KG1 (cell line): ENCODE measurements around the gene SCTR.

Experiments used
- DNase-seq: peaks from one replicate; lab custom pipeline; 2025; lab: John Stamatoyannopoulos, UW

SCTR gene

DNA sequence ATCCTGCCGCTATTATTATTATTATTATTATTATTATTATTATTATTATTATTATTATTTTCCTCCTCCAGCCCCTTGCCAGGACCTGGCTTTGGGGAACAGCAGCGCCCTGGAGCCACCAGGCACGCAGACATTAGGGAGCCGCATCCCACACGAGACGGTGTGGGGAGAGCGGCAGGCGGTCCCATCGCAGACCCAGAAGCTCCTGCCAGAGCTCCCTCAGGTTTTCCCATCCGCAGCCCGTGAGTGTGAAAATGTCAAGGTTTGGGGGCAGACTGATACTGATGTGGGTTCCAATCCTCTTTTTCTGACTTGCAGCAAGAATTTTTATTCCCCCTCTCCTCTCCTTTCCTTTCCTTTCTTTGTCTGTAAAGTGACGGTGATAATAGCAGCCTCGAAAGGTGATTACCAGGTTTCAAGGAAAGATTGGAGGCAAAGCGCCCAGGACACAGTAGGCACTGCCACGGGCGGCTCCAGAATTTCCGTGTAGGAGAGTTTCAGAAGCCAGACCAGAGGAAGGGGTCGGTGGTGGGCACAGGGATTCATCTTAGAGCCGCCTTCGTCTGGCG is 816 bp downstream of the SCTR start:
- DNase-seq, result no peak

DNA sequence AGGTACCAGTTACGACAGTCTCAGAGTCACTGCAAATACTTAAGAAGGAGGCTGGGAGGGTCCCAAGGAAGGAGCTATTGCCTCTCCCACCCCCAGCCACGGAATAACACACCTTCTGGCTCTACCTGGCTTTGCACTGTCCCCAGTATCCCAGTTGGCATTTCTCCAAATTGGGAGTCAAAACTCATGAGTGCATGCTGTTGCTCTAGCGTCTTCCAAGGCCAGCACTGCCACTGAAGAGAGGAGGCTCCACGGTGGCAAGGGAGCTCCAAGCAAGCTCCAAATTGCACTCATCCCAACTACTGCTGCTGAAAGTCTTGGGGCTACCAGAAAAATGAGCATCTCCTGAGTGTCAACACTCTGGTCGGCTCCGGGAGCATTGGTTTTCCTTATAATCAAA is 1.6 kb downstream of the SCTR start:
- DNase-seq, result no peak

GRCh38 chr2:119521433-119522050 is 2.7 kb downstream of the SCTR start:
- no peak for DNase-seq

GRCh38 chr2:119520696-119521432 is 3.4 kb downstream of the SCTR start:
- DNase-seq, result no peak

DNA sequence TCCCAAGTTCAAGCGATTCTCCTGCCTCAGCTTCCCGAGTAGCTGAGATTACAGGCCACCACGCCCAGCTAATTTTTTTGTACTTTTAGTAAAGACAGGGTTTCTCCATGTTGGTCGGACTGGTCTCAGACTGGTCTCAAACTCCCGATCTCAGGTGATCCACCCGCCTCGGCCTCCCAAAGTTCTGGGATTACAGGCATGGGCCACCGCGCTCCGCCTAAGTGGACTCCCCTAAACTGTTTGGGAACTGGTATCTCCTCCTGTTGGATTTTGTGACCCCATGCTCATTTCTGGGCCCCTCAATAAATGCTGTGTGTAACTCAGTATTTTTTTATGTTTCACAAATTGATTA is 5.2 kb downstream of the SCTR start:
- no peak for DNase-seq

DNA sequence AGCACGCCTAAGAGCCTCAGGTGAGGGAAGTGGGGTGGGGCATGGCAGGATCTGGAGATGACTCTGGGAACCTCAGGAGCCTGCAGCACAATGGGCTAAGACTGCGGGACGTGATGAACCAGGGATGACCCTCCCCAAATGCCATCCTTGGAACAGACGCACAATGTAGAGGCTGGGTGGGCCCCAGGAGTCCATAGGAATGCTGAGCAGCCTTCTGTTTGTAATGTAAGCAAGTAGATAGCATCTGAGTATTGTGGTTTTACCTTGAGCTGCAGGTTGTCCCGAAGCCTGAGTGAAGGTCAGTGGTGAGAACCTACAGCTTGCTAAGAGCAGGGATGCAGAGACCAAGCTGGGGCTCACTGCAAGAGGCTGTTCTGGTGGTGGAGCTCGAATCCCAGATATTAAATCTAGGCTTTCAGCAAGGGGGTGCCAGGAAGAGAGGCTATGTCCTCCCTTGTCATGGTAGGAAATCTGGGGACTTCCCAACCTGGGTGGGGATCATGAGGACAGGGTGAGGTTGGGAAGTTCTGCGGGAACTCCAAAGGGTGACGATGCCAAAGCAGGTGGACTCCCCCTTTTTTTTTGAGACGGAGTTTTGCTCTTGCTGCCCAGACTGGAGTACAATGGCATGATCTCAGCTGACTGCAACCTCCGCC is 5.8 kb downstream of the SCTR start:
- no peak for DNase-seq

DNA sequence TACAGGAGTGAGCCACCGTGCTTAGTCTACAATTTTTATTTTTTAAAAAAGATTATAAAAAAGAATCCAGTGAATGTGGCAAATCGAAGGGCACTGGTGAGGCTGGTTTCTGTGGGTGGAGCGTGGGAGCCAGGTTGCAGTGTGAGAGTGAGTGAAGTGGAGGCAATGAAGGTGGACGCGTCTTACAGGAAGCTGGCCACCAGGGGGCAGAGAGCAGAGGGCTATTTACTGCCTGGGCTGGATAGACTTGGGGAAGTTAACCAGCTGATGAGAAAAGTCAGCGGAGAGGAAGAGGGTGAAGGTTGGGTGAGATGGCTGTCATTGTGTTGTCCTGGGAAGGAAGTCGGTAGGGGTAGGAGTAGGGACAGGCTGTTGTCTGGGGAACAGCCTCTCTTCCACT is 6.8 kb downstream of the SCTR start:
- DNase-seq, result peak; percentile 22

GRCh38 chr2:119516121-119516520 is 8.2 kb downstream of the SCTR start:
- DNase-seq, result no peak

DNA sequence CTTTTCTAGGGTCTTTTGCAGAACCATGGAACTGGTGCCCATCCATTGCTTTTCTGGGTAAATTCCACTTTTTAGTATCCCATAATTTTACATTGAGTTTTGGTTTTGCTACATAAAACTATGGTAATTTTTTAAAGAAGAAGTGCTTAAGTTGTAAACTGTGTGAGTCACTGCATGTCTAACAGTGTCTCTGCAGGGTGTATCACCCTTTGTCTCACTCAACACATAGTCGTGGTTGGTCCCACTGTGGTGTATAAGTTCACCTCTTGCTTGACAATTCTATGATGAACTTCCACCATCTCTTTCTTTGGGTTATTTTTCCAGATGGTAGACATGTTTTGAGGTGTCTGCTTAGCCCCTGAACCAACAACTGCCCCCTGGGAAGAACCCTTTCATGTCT is 10.5 kb downstream of the SCTR start:
- no peak for DNase-seq

DNA sequence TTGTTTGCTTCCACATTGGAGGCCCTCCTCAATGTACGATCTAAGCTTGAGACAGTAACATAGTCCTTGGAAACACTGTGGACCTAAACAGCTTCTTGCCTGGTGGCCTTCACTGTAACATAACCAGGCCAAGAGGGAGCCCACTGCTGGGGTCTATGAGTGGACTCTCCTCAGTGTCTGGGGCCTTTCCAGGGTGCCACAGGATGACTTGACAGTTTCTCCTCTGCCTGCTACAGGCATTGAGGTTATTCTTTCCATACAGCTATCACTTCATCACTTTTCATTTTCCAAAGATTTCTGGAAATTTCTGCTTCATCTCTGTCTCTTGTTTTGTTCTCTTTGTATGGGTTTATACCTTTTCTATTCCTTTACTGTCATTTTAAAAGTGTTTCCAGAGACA is 11.3 kb downstream of the SCTR start:
- DNase-seq, result no peak

- DNase-seq, result no peak
Observed at GRCh38 chr2:119511989-119512388, 12.3 kb downstream of the SCTR start.

DNA sequence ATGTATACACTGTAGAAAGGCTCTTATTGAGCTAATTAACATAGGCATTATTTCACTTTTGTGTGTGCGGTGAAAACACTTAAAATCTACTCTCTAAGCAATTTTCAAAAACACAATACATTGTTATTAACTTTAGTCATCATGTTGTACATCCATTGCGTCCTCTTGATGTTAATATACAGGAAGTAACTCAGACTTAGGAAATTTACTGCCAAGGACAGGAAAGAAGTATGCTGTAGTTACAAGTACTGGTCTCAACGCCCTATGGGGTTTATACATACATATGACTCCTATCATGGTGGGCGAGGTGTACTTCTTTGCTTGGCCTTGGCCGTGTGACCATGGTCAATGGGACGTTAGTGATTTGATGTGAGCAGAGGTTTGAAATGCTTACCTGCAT is 15.5 kb downstream of the SCTR start:
- no peak for DNase-seq

DNA sequence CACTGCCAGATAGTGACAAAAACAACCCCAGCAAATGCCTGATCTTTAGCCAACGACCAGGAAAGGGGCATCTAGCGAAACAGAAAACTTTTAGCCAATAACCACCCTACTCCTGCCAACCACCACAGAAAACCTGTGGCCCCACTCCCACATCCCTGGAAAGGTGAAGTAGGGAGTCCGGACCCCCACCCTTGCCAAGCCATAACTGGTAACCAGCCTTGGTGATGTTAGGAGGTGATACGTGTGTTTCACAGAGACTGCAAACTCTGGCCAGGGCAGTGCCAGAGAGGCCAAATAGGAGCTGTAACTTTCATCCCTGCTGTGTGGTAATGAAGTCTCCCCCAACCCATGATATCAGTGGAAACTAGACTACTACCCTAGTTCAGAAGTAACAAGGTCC is 27.6 kb downstream of the SCTR start:
- no peak for DNase-seq

DNA sequence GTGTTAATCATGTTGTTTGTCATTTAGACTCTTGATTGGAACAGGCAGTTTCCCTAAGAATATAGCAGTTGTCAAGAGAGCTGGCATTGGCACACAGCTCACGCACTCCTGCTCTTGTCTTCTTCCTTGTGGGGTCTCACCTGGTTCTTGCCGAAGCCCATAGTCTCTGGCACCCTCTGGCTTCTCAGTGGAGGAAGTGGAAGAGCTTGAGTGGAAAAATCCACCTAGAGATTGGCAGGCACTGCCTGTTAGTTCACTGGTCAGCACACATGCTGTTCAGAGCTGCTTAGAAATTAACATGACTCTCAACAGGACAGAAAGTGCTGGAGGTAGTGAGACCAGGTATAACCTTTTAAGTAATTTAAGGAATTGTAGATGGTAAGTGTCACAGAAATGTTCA is 28.3 kb downstream of the SCTR start:
- DNase-seq, result no peak

- DNase-seq, result no peak
Observed at GRCh38 chr2:119494163-119494790, 30.0 kb downstream of the SCTR start.

DNA sequence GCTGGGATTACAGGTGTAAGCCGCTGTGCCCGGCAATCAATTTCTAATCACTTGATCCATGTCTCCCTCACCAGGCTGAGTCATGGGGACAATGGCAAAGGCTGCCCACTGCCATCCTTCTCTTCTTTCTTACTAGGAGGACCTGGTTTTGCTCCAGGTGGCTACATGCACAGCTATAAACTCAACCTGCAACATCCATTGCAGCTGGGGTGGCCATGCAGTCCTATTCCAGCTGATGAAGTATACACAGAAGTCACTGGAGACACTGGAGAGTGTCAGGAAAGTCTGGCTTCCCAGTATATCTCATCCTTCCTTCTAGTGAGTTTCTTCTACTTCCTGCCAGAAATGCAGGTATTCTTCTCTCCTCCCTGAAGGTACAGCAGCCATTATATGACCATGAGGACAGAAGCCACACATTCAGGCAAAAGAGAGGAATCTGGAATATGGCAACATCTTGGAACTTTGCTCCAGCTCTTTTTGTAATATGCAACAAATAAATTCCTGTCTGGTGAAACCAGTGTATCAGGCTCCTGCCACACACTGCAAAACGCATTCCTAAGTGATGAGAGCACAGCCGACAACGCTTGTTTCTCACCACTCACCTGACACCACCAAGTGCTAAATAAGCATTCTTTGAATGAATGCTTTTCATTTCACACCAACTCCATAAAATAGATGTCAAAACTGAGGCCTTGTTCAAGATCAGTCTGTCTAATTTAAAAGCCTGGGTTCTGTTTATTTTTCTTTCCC is 32.3 kb downstream of the SCTR start:
- no peak for DNase-seq

DNA sequence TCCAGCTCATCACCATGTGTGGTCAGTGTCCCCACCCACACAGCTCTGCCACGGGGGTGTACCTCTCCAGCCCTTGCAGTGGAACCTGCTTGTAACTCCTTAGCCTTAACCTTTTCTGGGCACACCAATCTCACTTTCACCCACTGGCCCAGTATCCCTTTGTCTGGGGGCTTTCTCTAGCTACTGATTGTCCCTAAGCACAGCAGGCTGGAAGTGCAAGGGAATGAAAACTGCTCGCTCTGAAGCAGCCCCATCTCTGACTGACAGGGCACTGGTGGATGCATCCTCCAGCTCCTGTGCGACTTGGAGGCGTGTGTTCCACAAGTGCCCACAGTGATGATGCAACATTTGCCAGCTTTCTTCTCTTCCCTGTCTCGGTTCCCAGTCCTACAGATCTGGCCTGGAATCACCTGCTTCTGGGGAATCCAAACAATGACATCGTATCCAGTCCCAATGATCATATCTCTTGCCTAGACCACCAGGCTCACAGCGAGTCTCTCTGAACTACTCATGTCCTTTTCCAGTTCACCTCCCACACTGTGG is 33.6 kb downstream of the SCTR start:
- no peak for DNase-seq

- no peak for DNase-seq
Observed at GRCh38 chr2:119490106-119490505, 34.2 kb downstream of the SCTR start.

DNA sequence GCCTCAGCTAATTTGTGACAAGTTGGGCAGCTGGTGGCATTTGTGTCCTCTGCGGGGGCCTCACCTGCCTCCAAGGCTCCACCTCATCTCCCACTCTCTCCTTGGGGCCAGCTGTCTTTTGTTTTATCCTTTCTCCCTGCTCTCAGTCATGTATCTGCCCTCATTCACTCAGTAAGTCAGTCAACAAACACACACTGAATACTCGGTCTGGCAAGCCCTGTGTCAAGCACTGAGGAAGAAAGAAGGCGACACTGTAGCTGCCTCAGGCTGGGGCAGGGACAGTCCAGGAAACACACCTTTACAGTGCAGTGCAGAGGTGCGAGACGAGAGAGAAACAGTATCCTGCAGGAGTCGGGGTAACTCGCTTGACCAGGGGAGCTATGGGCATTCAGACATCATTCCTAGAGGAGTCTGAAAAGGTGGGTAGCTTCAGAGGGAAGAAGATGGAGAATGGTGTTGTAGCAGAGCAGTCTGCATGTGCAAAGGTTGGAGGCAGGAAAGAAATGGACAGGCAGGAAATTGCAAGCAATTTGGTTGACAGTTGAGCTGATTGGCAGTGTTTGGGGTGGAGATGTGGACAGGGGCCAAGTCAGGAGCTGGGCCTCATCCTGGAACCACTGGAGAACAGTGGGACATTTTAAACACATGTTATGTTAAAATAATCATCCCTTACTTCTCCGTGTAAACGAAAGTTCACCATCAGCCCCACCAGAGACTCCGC is 34.9 kb downstream of the SCTR start:
- DNase-seq, result no peak

DNA sequence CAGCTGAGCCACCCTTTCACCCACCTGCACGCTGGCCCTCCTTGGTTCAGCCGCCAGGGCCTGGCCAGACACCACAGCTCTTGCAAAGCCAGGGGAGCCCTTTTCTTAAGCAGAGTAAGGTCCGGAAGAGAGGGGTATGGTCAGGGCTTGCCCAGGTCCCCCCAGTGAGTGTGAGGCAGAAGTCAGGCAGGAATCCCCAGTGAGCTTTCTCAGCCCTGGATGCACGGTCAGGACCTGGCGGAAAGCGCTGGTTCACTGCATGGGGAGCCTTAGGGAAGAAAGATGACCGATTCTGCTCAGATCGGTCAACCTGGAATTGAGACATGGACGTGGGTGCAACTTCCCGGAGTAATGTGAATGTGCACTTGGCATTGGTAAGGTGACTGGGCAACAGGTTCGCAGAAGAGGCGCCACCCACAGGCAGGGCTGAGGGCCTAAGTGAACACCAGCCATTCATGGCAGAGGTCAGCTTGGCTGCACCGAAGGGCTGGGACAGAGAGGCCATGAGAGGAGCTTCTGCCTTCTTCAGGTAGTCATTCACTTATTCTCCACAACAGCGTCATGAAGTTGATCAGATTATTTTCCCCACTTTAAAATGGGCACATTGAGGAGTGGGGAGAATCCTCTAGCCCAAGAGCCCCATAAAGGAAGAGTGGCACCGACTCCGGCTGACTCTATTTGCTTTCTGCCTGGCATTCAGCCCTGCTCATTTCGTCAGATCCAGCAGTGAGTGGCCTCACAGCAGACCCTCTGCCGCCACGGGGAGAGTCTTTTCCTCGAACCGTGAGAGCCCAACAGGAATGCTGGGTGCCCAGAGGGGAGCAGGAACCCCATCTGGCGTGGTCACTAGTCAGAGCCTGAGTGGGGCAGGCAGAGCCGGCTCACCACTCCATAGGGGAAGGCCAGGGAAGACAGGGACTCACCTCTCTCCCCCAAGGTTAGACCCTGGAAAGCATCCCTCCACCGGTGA is 35.8 kb downstream of the SCTR start:
- DNase-seq, result no peak
